GM23338 (cell line): ENCODE data around the gene TBC1D3B.

Experiments
- CREB1 ChIP-seq: fragments of 250-450 bp; sonication (Bioruptor Pico); IDR thresholded peaks from 2 replicates; pipeline ENCODE4 v1.5.0; 2020; ENCODE audit warnings: low read depth, mild to moderate bottlenecking, moderate library complexity
- ETS1 ChIP-seq: IDR thresholded peaks from 2 replicates; pipeline ENCODE4 v1.6.1; 2016; ENCODE audit warnings: antibody characterized with exemption
- EZH2 ChIP-seq: fragments of 200-600 bp; sonication (generic); IDR thresholded peaks from one replicate; pipeline ENCODE4 v1.8.0; 2017; ENCODE audit warnings: antibody characterized with exemption, mild to moderate bottlenecking, low read depth; ENCODE audit not compliant: unreplicated experiment
- JUNB ChIP-seq: IDR thresholded peaks from one replicate; pipeline ENCODE4 v1.6.1; 2016; ENCODE audit warnings: antibody characterized with exemption; ENCODE audit not compliant: unreplicated experiment
- NANOG ChIP-seq: IDR thresholded peaks from 2 replicates; pipeline ENCODE4 v1.6.1; 2016; ENCODE audit warnings: antibody characterized with exemption, borderline replicate concordance
- POLR2AphosphoS5 ChIP-seq: IDR thresholded peaks from 2 replicates; pipeline ENCODE4 v1.6.1; 2016; ENCODE audit warnings: antibody characterized with exemption, low read depth
- ZNF331 ChIP-seq: fragments of 250-450 bp; sonication (Bioruptor Pico); IDR thresholded peaks from 2 replicates; pipeline ENCODE4 v1.5.0; 2020; ENCODE audit warnings: low read depth, mild to moderate bottlenecking, moderate library complexity
- TF ChIP-seq, protein P1 (sequence below), 2 experiments: fragments of 200-600 bp in 1 of 2; sonication (generic) in 1 of 2; conservative IDR thresholded peaks; 2 replicates each; pipeline versions ENCODE4 v1.5.1 to v1.6.1; 2016 to 2017; ENCODE audit warnings: antibody characterized with exemption in 2 of 2, low read depth in 2 of 2, mild to moderate bottlenecking in 2 of 2, moderate library complexity in 1 of 2
- TF ChIP-seq, protein P2 (sequence below): IDR thresholded peaks from one replicate; pipeline ENCODE4 v1.6.1; 2018; ENCODE audit warnings: antibody characterized with exemption; ENCODE audit not compliant: unreplicated experiment

GRCh38 chr17:36198831-36199465, 22.5 kb upstream of the TBC1D3B start:
- TF ChIP-seq ETS1 = no peak
- TF ChIP-seq, protein P1, sequence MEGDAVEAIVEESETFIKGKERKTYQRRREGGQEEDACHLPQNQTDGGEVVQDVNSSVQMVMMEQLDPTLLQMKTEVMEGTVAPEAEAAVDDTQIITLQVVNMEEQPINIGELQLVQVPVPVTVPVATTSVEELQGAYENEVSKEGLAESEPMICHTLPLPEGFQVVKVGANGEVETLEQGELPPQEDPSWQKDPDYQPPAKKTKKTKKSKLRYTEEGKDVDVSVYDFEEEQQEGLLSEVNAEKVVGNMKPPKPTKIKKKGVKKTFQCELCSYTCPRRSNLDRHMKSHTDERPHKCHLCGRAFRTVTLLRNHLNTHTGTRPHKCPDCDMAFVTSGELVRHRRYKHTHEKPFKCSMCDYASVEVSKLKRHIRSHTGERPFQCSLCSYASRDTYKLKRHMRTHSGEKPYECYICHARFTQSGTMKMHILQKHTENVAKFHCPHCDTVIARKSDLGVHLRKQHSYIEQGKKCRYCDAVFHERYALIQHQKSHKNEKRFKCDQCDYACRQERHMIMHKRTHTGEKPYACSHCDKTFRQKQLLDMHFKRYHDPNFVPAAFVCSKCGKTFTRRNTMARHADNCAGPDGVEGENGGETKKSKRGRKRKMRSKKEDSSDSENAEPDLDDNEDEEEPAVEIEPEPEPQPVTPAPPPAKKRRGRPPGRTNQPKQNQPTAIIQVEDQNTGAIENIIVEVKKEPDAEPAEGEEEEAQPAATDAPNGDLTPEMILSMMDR (conservative IDR thresholded peaks at IDR 0.05; ENCODE audit: low read depth in 2 of 2) = no peak
- TF ChIP-seq, protein P2, sequence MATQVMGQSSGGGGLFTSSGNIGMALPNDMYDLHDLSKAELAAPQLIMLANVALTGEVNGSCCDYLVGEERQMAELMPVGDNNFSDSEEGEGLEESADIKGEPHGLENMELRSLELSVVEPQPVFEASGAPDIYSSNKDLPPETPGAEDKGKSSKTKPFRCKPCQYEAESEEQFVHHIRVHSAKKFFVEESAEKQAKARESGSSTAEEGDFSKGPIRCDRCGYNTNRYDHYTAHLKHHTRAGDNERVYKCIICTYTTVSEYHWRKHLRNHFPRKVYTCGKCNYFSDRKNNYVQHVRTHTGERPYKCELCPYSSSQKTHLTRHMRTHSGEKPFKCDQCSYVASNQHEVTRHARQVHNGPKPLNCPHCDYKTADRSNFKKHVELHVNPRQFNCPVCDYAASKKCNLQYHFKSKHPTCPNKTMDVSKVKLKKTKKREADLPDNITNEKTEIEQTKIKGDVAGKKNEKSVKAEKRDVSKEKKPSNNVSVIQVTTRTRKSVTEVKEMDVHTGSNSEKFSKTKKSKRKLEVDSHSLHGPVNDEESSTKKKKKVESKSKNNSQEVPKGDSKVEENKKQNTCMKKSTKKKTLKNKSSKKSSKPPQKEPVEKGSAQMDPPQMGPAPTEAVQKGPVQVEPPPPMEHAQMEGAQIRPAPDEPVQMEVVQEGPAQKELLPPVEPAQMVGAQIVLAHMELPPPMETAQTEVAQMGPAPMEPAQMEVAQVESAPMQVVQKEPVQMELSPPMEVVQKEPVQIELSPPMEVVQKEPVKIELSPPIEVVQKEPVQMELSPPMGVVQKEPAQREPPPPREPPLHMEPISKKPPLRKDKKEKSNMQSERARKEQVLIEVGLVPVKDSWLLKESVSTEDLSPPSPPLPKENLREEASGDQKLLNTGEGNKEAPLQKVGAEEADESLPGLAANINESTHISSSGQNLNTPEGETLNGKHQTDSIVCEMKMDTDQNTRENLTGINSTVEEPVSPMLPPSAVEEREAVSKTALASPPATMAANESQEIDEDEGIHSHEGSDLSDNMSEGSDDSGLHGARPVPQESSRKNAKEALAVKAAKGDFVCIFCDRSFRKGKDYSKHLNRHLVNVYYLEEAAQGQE = no peak
- no peak for TF ChIP-seq POLR2AphosphoS5
- no peak for TF ChIP-seq NANOG
- TF ChIP-seq ZNF331 (CRISPR knock-in tag) = no peak
- TF ChIP-seq EZH2 = no peak
- TF ChIP-seq JUNB = no peak
- no peak for TF ChIP-seq CREB1
